NCI-H510A treated with DMSO at 0.1 percent for 48 hours (cell line): ENCODE data around the gene NBEA.
"Not testable (repeated sequence)": the region's sequence is repeated elsewhere in the genome, so short reads cannot be mapped to it uniquely, and the experiment has no call there.

Source experiments
- DNase-seq: peaks from one replicate; lab custom pipeline; 2025; lab: John Stamatoyannopoulos, UW

NBEA gene

DNA sequence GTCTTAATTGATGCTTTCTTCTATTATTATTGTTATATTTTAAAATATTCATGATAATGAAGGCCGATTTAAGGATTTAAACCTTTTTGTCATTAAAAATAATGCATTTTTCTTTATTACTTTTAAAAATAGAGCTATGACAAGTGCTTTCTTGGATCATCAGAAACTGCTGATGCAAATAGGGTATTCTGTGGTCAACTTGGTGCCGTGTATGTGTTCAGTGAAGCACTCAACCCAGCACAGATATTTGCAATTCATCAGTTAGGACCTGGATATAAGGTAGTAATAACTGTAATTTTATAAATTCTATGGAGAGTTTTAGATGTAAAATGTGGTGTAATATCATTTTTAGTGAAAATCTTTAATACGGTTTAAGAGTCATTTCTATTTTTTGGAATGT is 116.5 kb downstream of the NBEA start:
- DNase-seq = not testable (repeated sequence)

GRCh38 chr13:35086667-35087066 is 144.6 kb downstream of the NBEA start:
- DNase-seq = no peak

DNA sequence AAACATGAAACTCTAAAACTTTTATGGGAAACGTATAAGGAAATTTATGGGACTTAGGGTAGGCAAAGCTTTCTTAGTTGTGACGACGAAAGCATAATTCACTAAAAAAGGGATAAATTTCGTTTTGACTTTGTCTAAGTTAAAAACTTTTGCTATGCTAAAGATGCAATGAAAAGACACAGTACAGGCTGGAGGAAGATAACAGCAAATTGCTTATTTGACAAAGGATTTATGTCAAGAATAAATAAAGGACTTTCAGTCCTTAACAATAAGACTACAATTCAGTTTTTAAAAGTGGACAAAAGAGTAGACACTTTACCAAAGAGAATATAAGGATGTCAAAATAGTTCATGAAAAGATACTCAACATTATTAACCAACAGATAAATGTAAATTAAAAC is 150.2 kb downstream of the NBEA start:
- no peak for DNase-seq

DNA sequence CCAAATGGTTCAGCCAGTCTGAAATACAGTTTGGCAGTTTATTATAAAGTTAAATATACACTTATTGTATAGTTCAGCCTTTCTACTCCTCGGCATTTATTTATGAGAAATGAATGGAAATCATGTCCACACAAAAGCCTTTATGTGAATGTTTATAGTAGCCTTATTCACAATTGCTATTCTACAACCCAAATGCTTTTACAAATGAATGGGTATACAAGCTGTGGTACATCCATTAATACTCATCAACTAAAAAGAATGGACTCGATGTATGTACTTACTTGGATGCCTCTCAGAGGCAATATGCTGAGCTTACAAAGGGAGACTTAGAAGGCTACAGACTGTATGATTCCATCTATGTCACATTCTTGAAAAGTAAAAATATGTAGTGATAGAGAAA is 150.7 kb downstream of the NBEA start:
- no peak for DNase-seq

GRCh38 chr13:35093356-35093755 is 151.3 kb downstream of the NBEA start:
- DNase-seq = no peak

- DNase-seq = not testable (repeated sequence)
Observed at GRCh38 chr13:35106771-35107170, 164.7 kb downstream of the NBEA start.

DNA sequence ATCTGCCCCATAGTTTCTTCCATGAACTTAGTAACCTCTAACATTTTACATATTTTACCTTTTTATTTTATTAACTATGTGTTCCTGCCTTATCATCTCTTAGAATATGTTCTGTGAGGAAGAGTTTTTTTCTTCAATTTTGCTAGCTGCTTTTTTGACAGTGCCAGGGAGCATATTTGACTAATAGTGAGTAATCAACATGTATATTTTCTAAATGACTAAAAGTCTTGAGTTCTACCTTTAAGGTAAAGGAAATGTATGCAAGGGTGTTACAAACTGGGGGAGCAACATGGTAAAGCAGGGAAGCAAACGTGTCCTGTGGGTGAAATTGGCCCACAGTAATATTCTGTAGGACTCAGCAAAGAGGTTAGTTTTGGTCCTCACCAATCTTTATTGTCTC is 165.5 kb downstream of the NBEA start:
- no peak for DNase-seq

DNA sequence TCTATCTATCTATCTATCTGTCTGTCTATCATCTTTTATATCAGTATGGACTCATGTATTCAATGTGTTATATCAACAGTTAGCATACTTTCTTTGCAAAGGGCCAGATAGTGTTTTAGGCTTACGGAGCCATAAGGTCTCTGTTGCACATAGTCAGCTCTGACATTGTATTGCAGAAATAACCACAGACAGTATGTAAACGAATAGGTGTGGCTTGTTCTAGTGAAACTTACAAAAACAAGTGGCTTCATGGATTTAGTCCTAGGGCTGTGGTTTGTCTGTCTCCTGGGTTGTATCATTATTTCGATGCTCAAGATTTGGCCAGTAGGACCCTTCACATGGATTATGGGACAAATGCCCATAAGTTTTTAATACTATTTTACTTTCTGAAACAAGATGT is 171.5 kb downstream of the NBEA start:
- DNase-seq = not testable (repeated sequence)

- DNase-seq = no peak
Observed at GRCh38 chr13:35127466-35127865, 185.4 kb downstream of the NBEA start.

- DNase-seq = no peak
Observed at GRCh38 chr13:35129500-35129899, 187.4 kb downstream of the NBEA start.

GRCh38 chr13:35131471-35131870 is 189.4 kb downstream of the NBEA start:
- no peak for DNase-seq

- no peak for DNase-seq
Observed at GRCh38 chr13:35136585-35136984, 194.5 kb downstream of the NBEA start.

DNA sequence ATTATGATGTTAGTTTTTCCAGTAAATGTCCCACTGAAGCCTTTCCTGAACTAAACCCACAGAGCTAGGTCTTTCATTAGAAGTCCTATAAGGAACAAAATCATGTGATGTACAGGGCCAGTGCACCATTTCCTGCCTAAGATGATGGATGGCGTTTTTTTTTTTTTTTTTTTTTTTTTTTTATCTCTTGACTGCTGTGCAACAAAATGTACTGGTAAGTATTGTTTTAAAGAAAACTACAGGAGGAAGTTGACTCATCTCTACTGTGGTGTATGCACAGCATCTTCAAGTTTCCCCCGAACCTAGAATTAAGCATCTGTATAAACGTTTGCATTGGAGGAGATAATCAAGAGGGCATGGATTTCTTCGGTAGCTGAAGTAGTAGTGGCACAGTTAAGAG is 197.5 kb downstream of the NBEA start:
- DNase-seq = no peak

- no peak for DNase-seq
Observed at GRCh38 chr13:35140321-35140720, 198.3 kb downstream of the NBEA start.

GRCh38 chr13:35140831-35141230 is 198.8 kb downstream of the NBEA start:
- DNase-seq = no peak

DNA sequence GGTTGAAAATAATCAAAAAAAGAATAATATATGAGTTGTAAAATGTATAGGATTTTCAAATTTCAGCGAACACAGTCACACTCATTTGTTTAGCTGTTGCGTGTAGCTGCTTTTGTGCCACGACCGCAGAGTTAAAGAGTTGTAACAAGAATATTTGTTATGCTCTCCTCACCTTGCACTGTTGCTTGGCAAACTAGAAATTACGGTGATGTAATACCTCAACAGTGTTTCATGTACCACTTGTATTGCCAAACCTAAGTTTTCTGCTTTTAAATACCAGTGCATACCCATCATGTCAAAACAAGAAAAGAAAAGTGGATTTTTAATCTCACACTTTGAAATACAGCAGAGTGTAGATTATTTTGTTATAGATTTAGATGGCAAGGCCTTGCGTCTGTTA is 201.1 kb downstream of the NBEA start:
- no peak for DNase-seq

GRCh38 chr13:35144166-35144890 is 202.3 kb downstream of the NBEA start:
- no peak for DNase-seq

- no peak for DNase-seq
Observed at GRCh38 chr13:35146686-35147085, 204.6 kb downstream of the NBEA start.

DNA sequence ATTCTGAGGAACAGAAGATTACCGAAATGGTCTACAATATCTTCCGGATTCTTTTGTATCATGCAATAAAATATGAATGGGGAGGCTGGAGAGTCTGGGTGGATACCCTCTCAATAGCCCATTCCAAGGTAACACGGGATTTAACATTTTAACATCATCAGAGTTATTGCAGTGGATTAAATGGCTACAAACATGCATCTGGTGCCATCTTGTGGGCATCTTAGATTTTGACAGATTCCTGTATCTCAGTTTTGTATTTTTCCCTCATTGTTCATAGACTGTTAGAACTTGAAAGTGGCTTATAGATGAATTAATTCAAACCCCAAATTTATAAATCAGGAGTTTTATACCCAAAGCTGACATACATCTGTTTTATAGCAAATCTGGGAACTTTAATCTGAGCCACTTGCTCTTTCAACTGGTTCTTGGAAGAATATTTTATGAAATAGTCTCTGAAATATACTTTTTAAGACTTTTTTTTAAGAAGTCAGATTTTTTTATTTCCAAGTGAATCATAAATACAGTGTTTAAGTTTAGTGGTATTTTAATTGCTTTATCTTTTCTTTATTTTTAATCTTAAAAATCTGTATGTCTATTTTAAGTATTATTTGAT is 215.2 kb downstream of the NBEA start:
- DNase-seq = peak; percentile 39

DNA sequence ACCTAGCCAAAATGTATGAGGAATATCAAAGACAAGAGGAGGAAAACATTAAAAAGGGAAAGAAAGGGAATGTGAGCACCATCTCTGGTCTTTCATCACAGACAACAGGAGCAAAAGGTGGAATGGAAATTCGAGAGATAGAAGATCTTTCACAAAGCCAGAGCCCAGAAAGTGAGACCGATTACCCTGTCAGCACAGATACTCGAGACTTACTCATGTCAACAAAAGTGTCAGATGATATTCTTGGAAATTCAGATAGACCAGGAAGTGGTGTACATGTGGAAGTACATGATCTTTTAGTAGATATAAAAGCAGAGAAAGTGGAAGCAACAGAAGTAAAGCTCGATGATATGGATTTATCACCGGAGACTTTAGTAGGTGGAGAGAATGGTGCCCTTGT is 217.0 kb downstream of the NBEA start:
- no peak for DNase-seq

- DNase-seq = no peak
Observed at GRCh38 chr13:35160896-35161295, 218.8 kb downstream of the NBEA start.

DNA sequence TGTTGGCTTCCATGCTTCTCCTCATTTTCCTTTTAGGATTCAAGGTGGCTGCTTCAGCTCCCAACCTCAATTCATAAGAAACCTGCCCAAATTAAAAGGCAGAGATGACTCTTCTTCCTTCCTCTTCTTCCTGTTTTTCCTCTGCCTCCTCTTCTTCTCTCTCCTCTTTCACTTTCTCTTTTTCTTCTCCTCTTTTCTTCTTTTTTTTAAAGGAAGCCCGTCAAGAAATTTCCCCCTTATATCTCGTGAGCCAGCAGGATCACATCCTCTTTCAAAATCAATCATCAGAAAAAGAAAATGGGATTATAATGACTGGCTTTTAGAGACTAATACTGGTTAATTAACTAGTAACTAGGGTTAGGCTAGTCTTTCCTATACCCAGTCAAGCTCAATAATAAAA is 220.3 kb downstream of the NBEA start:
- no peak for DNase-seq

DNA sequence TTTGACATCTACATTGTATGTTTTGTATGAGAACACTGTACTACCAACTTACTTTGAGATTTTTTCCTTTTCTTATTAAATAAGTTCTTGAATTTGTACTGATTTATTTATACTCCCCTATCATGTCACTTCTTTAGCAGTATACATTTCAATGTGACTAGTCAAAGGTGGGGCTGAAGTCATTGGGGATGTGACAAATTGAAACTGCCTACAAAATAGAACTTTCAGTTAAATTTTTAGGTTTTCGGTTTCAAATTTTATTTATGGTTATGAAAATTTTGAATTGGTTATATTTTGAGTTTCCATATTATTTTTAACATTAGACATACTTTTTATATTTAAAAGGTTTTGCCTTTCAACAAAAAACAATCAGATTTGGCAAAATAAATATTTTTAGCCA is 221.6 kb downstream of the NBEA start:
- DNase-seq = no peak

DNA sequence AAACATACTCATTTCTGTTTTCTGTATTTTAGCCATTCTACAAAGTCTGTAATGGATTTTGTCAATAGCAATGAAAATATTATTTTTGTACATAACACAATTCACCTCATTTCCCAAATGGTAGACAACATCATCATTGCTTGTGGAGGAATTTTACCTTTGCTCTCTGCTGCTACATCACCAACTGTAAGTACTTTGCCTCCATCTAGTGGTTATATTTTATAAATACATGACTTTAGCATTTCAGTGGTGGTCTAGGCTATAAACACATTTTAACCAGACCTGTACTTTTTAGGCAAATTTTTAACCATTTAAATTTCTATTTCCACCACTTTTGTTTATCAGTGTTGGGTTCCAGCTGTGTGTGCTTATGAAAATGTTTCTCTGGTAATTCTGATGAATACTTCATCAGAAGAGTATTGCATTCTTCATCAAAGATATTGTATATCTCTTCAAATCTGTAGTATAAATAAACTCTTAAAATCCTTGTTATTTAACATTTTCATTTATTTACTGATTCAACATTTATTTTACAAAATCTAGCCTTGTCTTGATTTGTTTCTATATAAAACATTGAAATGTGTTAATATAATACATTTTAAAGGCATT is 222.4 kb downstream of the NBEA start:
- peak; percentile 60 for DNase-seq
